Adrenal gland (tissue), 12 donors: ENCODE results near the gene MAP3K20. TPM values are rescaled to one million over a fixed set of nuclear protein-coding genes. Genes with fewer than 3 reads are reported as not detected.
A peak's percentile ranks its signal among the peaks of the same experiment; 100 is the strongest.

Experiments used
- DNase-seq, 7 donors: peaks; one replicate each; pipeline ENCODE4 v3.0.0-alpha.2; 2019 to 2020
- H3K27ac ChIP-seq, 5 donors: fragments of 200-600 bp; sonication (generic) in 4 of 5; 1 replicate in 3 of 5; 2 replicates in 2 of 5; pipeline versions ENCODE4 v1.5.1 to v1.8.0; 2016 to 2020; ENCODE audit warnings: mild to moderate bottlenecking in 1 of 5
- H3K27me3 ChIP-seq: fragments of 200-600 bp; 2 replicates; pipeline ENCODE4 v1.8.0; 2021
- H3K36me3 ChIP-seq, 2 donors: fragments of 200-600 bp; replicated peaks in 1 of 2; 1 replicate in 1 of 2; 2 replicates in 1 of 2; pipeline versions ENCODE4 v1.5.1 to v1.8.0; 2018 to 2022
- H3K4me1 ChIP-seq, 2 donors: fragments of 200-600 bp; replicated peaks in 1 of 2; 1 replicate in 1 of 2; 2 replicates in 1 of 2; pipeline versions ENCODE4 v1.5.1 to v1.8.0; 2018 to 2021
- H3K4me3 ChIP-seq, 4 donors: fragments of 200-600 bp; sonication (generic) in 3 of 4; one replicate each; pipeline ENCODE4 v1.5.1; 2016 to 2018
- H3K9me3 ChIP-seq, 3 donors: fragments of 200-600 bp; sonication (generic) in 1 of 3; replicated peaks in 1 of 3; 1 replicate in 2 of 3; 2 replicates in 1 of 3; pipeline versions ENCODE4 v1.5.1 to v1.8.0; 2016 to 2021
- POLR2A ChIP-seq, 2 donors: fragments of 450-650 bp; IDR thresholded peaks; one replicate each; pipeline ENCODE4 v1.6.1; 2017; ENCODE audit warnings: antibody characterized with exemption in 2 of 2, mild to moderate bottlenecking in 2 of 2, moderate library complexity in 1 of 2
- WGBS, 4 donors: extraction: QIAGEN DNeasy Blood & Tissue Kit in 2 of 4; methylation state at CpG; one replicate each; pipeline versions ENCODE4 v1.1.5 to v1.1.7; 2013 to 2017; 5-methylcytosine and 5-hydroxymethylcytosine counted together
- intact Hi-C, 2 donors: fragments of 100-400 bp; cut with DNase I; formaldehyde crosslinking; loops; one replicate each; pipeline versions ENCODE4 v1.14.1 to v1.15.0; 2022 to 2023
- polyA plus RNA-seq, 3 donors: library from polyadenylated mRNA; stranded (reverse); fragments of 200-250 nt in 2 of 3; fragments of 350-450 nt in 1 of 3; fragmentation: Illumina TruSeq in 1 of 3; extraction: RNeasy Lipid Tissue Mini Kit (QIAGEN cat#74804) in 1 of 3; gene quantifications; one replicate each; pipeline ENCODE4 v1.2.3, GENCODE V29; 2013 to 2014
- total RNA-seq, 9 donors: library from RNA; depleted of rRNA in 4 of 9; stranded (reverse); fragments of >200 nt in 4 of 9; fragments of 120-200 nt in 1 of 9; fragmentation: NEBNext Ultra II Directional in 1 of 9; extraction: Animal tissue kit (Norgen Biotek cat#: 25700) in 1 of 9; gene quantifications; one replicate each; pipeline versions ENCODE4 v1.1.0 to v1.2.4, GENCODE V29; 2013 to 2023
- TF ChIP-seq, protein P1 (sequence below), 6 experiments: fragments of 450-650 bp in 4 of 6; fragments of 200-600 bp in 2 of 6; sonication (generic) in 1 of 6; IDR thresholded peaks; 1 replicate in 5 of 6; 2 replicates in 1 of 6; pipeline versions ENCODE4 v1.5.1 to v1.8.0; 2016 to 2021; ENCODE audit warnings: antibody characterized with exemption in 6 of 6, mild to moderate bottlenecking in 2 of 6, moderate library complexity in 1 of 6
- donor health status: healthy with polysubstance abuse.
- donor health status: Bipolar disorder and iron deficiency.
- donor health status: DM: yes; HTN: yes; CAD: no.
- donor health status: DM: no; HTN: no; CAD: no.
- donor health status: DM: no; HTN: no; CAD: no.
- donor health status: DM: yes; HTN: yes; CAD: no.

The MAP3K20 gene
- total and polyA plus RNA-seq, 12 donors: 8.1 to 54.2 (median 25.4) TPM

DNA sequence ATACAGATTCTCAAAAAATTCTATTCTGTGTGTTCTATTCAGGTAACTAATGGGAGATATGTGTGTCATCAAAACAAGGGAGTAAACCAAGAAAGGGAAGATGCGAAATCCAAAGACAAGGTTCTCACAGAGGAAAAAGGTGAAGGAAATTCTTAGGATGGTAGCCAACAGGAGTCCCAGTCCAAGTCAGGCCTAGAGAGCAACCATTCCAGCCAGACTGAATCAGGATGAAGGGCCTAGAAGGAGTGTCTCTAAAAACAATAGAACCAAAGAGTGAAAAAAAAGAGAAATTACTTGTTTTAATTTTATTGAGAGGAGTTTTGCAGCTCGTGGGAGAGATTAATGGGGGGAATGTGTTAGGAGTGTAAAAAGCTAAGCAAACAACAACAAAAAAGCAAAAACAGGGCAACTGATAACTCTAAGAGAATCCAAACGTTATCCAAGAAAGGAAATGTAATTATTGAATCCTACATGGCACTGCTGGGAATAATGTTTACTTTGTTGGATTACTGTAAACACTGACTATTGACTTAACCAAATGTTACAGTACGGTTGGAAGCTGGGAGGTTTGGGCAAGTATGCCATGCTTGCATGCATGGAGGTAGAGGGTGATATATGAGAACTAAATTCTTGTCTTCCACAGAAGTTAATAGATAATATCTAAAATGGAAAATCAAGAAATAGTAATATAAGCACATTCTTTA, 12.3 kb downstream of the MAP3K20 start:
- DNase-seq: no peak
- H3K4me3 ChIP-seq: no peak overlapping the region
- no peaks in the 10 kb centered on the region for H3K27me3 ChIP-seq
- intact Hi-C loops: loop anchor here in 1 of 2 donors (10.0 kb wide), 1 partner anchor 117 kb away; no protein-coding TSS in a partner anchor
- TF ChIP-seq, protein P1, sequence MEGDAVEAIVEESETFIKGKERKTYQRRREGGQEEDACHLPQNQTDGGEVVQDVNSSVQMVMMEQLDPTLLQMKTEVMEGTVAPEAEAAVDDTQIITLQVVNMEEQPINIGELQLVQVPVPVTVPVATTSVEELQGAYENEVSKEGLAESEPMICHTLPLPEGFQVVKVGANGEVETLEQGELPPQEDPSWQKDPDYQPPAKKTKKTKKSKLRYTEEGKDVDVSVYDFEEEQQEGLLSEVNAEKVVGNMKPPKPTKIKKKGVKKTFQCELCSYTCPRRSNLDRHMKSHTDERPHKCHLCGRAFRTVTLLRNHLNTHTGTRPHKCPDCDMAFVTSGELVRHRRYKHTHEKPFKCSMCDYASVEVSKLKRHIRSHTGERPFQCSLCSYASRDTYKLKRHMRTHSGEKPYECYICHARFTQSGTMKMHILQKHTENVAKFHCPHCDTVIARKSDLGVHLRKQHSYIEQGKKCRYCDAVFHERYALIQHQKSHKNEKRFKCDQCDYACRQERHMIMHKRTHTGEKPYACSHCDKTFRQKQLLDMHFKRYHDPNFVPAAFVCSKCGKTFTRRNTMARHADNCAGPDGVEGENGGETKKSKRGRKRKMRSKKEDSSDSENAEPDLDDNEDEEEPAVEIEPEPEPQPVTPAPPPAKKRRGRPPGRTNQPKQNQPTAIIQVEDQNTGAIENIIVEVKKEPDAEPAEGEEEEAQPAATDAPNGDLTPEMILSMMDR (IDR thresholded peaks at IDR 0.05): no peak
- no peak for TF ChIP-seq POLR2A (IDR thresholded peaks at IDR 0.05)
- 92 to 94% (median 93%) methylated on average over 4 of the region's 4 CpGs for WGBS, 4 donors
- H3K36me3 ChIP-seq: no peaks in the 10 kb centered on the region
- H3K27ac ChIP-seq: no peak overlapping the region
- H3K9me3 ChIP-seq: no peaks in the 10 kb centered on the region
- H3K4me1 ChIP-seq: peaks cover 6 to 20% of the 10 kb centered on the region in 2 donors

DNA sequence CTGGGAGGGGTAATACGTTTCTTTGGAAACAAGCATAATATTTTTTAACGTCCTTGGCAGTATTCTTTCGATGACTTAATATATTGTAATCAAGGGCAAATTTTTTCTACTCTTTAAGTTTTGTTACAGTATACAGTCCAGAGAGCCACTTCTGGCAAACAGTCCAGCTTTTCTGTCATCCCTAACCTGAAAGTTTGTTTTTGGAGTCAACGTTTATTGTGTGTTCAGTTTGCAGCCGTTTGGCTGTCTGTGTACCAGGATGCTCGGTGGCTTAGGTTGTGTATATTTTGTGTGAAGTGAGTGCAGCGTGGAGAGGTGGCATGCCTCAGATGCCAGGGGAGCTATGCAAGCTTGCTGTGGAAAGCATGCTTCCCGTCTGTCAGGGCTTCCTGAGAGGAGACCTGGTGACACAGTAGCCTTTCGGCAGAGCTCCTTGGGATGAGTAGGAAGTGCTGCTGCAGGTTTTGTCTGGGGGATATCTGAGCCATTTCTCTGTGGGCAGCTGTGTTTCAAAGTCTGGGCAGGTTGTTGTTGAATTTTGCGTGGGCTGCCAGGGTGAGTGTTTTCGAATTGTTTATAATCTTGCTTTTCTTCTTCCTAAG, 14.7 kb downstream of the MAP3K20 start:
- 58 to 91% (median 63%) methylated on average over 11 of the region's 11 CpGs for WGBS, 4 donors
- no peak overlapping the region for H3K4me3 ChIP-seq
- H3K27me3 ChIP-seq: no peaks in the 10 kb centered on the region
- DNase-seq: peak in 1 of 7 donors; percentile 4
- H3K36me3 ChIP-seq: no peaks in the 10 kb centered on the region
- TF ChIP-seq, protein P1 (IDR thresholded peaks at IDR 0.05): no peak
- no peak for TF ChIP-seq POLR2A (IDR thresholded peaks at IDR 0.05)
- intact Hi-C loops: no loop called here
- H3K4me1 ChIP-seq: peaks cover 0 to 13% of the 10 kb centered on the region in 2 donors
- no peaks in the 10 kb centered on the region for H3K9me3 ChIP-seq
- H3K27ac ChIP-seq: no peak overlapping the region

DNA sequence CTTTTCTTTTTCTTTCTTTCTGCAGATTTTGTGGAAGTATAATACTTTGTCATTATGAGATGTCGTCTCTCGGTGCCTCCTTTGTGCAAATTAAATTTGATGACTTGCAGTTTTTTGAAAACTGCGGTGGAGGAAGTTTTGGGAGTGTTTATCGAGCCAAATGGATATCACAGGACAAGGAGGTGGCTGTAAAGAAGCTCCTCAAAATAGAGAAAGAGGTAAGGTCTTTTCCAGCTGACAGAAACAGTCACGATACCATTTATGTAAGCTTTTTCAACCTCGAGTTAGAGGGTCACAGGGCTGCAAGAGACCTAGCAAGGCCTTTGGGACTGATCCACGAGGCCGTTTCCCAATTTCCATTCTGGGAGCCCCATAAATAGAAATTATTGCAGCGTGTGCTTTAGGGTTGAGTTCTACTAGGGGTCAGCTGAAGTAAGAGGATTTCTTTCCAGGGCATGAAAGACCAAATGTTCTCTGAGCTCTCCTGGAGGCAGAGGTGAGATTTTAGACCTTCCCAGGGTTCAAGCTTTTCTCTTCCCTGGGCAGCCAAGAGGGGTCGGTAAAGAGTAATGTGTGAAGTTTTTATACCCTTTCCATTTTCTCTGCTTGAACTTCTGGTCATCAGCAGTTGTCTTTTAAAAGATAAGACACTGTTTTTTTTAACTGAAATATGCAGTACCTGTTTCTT, 15.5 kb downstream of the MAP3K20 start:
- Histone ChIP-seq H3K4me3 (no peak overlapping the region), H3K36me3 (no peaks in the 10 kb centered on the region), H3K4me1 (peaks cover 0 to 13% of the 10 kb centered on the region in 2 donors), H3K27me3 (no peaks in the 10 kb centered on the region), H3K9me3 (no peaks in the 10 kb centered on the region), H3K27ac (no peak overlapping the region)
- 72 to 84% (median 79%) methylated on average over 10 of the region's 10 CpGs for WGBS, 4 donors
- TF ChIP-seq POLR2A (IDR thresholded peaks at IDR 0.05): no peak
- TF ChIP-seq, protein P1 (IDR thresholded peaks at IDR 0.05): no peak
- DNase-seq: no peak
- intact Hi-C loops: no loop called here

DNA sequence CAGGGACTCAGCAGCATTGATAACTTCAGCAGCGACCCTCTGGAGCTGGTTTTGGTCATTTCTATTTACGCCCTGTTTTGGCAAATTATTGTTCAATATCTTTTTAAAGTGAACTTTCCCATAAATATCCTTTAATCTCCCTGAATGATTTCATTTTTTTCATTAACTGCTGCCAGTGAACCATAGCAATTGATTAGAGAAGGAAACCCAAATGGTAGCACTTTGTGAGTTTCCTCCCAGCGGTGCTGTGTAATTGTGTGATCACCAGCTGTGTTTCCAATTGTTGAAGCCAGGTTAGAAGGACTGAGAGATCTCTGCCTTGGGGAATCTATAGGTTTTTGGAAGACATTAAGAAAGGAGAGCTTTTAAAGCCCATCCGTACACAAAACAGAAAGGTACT, 16.3 kb downstream of the MAP3K20 start:
- peaks cover 0 to 5% of the 10 kb centered on the region in 2 donors for H3K4me1 ChIP-seq
- no peak for DNase-seq
- no peak overlapping the region for H3K27ac ChIP-seq
- WGBS, 4 donors: 94 to 99% (median 95%) methylated on average over 4 of the region's 4 CpGs
- no peaks in the 10 kb centered on the region for H3K36me3 ChIP-seq
- H3K27me3 ChIP-seq: no peaks in the 10 kb centered on the region
- intact Hi-C loops: no loop called here
- no peaks in the 10 kb centered on the region for H3K9me3 ChIP-seq
- TF ChIP-seq POLR2A (IDR thresholded peaks at IDR 0.05): no peak
- TF ChIP-seq, protein P1 (IDR thresholded peaks at IDR 0.05): no peak
- no peak overlapping the region for H3K4me3 ChIP-seq
